GM18498 (cell line): ENCODE measurements around the gene MOB2.

Experiments used
- ATAC-seq: cut with Tn5 transposase; IDR thresholded peaks from one replicate; pipeline ENCODE4 v1.9.1; 2021; ENCODE audit warnings: mild to moderate bottlenecking, moderate library complexity; ENCODE audit not compliant: unreplicated experiment

Gene MOB2

DNA sequence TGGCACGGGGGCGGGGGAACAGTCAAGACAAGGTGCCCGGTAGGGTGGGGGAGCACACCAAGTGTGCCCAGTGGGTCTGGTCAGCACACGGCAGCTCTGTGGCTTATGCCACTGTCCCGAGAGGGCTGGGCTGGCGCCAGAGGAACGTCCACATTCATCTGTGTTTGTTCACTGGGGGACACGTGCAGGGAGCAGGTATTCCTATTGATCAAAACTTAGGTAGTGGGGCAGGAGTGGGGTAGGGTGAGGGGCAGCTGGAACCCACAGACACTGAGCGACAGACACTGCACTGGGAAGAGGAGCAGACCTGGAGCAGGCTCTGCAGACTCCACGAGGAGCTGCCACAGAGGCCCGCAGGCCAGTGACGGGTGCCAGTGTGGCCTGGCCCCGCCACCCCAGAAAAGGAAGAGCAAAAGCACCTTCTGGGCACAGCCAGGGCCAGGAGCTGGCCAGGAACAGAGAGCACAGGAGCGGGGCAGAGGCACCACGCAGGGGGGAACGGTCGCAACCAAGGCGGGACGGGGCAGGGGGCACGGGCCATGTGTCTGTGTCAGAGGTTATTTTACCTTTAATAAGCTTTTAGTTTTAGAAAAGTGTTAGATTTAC lies 2.1 kb upstream of the MOB2 start:
- ATAC-seq: no peak

DNA sequence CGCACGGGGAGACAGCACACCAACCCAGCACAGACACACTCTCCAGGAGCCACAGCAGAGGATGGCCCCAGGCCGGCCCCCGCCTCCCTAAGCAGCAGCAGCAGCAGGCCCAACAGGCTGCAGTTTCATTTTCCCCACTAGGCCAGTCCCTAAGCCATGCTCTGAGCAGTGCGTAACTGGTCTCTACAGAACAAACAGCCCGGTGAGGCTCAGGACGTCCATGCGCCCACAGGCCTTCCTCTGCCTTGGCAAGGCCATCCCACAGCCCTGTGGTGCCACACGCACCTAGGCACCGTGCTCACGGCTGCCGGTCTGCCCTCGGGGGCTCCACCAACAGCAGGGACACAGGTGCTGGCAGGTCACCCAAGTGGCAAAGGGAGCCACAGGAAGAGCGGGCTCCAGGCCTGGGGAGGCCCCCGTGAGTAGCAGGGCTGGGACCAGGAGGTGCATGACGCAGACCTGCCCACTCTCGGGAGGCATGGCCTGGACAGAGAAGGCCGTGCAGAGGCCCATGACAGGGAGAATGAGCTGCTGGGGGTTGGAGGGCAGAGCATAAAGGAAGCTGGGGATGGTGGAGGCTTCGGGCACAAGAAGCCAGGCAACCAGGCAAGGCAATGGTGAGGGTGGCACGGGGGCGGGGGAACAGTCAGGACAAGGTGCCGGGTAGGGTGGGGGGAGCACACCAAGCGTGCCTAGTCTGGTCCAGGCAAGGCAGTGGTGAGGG lies 1.4 kb upstream of the MOB2 start:
- no peak for ATAC-seq

DNA sequence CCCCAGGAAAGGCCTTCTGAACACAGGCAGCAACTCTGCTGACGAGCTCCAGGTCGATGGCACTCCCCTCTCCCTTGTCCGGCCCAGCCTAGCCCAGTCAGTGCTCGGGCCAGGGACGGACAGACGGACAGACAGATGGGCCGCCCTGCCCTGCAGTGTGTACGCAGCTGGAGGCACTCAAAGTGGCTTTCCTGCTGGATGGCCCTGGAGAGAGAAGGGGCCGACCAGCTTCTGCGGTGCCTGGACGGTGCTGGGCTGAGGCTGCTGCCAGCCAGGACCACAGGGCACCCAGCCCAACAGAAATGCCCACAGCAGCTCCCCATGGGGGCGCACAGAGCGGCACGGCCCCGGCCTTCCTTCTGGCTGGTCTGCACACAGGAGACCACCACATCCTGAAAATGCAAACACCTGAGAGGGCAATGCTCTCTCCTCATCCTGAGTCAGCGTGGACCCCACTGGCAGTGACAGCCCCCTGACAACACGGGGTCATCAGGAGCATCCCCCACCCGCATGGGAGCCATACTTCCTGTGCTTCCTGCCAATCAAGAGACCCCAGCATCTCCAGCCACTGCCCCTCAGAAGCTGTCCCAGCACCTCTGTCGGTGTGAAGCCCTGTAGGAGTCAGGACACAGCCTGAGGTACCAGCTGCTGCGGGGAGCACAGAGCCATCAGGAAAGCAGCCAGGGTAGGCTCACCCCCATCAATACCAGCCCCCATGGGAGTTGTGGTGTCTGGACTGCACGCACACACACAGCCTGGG lies 692 bp upstream of the MOB2 start:
- ATAC-seq: no peak

DNA sequence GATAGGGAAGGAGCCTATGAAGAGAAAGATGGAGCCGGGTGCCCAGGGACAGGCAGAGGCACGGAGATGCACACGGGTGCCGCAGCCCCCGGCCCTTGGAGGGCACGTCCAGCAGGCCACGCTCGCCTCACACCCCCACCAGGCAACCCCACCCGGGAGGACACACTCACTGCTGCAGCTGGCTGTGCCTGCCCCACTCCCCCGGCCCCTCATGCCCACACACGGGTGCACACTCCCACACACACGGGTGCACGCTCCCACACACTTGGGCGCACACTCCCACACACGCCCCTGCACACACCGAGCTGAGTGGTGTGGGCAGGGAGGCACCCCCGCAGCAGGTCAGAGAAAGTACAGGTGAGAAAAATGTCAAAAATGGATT lies 1.1 kb downstream of the MOB2 start:
- ATAC-seq: no peak

DNA sequence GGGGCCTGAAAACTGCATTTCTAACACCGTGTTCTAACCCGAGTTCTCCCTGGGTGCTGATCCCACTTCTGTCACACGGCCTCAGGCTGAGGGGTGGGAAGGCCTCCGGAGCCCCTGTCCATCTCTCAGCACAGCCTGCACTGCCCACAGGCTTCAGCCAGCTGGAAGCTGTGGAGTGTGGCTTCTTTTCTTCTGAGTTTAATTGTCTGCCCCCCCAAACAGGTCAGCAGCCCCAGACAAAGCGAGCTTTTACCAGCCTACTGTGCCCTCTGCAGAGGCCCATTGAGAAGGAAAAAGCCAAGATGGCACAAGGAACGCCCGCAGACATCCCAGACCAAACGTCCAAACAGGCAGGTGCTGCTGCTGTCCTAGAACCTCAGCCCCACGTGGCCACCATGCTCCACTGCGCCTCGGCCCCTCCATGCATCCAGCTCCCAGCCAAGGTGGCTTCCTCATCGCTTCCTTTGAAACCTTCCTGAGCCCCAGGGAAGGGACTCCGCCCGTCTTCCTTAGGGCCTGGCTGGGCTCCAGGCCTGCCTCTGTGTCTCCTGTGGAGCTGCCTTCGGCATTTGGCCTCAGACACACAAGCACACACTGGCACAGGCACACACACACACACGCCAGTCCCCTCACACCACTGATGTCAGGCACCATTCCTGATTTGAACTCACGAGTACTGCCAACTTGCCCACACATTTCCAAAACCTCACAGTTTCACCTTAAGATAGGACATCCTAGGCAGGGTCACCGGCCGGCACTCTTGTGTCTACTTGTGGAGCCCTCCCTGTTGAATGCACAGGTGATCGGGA lies 1.7 kb downstream of the MOB2 start:
- ATAC-seq: no peak

DNA sequence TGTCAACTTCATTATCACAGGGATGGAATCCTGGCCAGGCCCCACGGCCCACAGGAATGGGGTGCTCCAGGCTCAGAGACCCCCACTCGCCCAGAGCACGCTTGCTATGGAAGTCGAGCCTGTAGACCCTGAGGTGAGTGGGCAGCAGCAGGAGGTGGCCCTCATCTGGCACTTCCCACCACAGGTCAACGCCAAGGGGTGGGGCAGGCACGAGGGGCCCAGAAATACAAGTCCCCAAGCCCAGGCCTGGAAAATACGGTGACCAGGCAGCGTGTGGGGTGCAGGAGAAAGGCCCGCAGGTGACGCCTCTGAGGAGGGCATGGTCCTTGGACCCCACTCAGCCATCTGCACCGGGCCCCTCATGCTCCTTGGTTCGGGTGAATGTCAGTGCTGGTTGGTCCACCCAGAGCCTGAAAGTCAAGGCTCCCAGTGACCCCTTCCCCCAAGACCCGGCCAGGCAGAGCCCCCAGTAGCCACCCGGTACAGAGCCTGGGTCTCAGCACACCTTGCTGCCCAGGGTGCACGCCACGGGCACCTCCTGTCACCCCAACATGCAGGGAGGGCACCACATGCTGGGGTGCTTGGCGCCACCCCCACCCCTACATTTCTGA lies 2.4 kb downstream of the MOB2 start:
- ATAC-seq: no peak

DNA sequence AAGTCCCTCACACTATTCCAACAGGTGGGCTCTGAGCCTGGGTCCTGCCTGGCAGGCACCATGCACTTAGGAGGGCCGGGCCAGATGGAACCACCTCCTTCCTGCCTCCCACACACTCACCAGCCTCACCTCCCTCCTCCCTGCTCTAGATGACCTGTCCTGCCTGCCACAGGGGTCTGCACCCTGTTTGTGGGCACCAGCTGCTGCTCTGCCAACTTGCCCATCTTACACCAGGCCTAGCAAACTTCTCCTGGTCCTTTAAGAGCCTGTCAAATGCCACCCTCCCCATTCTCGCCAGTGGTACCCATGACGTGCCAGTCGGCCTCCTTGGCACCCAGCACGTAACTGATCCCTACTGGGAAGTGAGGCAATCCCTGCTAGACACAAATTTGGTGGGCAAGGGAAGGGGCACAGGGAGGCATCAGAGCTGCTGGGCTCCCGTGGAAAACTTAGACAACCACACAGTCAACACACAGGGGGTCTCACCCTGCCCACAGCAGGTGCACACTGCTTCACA lies 3.1 kb downstream of the MOB2 start:
- ATAC-seq: no peak

DNA sequence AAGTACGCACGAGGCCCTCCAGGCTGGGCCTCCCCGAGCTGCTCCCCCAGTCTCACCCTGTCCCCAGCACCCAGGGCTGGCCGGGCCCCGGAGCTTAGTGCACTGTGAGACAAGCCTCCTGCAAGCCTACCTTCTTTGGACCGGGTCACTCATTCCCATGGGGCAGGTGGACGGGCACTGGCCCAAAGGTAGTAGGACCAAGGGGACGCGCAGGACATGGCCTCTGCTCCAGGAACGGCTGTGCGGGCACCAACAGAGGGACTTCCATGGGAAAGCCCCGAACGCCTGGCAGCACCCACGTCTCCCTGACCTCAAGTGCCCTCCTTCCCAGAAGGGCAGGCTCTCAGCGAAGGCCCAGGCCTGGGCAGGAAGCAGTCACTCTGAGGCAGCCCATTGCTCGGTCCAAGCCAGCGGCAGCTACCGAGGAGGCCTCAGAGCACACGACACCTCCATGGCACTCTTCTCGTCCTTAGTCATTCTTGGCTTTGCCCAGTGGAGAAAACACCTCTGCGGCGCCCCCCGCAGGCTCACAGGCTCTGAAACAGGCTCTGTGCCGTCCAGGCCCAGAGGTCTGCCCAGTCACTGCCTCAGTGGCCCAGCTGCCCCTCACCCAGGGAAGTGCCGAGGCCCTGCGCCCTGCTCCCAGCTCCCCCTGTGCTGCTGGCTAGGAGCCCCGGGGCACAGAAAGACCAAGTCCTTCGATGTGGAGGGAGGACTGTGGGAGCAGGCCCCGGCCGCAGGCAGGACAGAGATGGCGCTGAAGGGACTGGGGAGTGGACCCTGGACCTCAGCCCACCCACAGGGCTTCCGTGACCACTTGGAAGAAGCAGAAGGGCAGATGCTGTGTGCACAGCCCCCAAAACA lies 3.8 kb downstream of the MOB2 start:
- no peak for ATAC-seq

DNA sequence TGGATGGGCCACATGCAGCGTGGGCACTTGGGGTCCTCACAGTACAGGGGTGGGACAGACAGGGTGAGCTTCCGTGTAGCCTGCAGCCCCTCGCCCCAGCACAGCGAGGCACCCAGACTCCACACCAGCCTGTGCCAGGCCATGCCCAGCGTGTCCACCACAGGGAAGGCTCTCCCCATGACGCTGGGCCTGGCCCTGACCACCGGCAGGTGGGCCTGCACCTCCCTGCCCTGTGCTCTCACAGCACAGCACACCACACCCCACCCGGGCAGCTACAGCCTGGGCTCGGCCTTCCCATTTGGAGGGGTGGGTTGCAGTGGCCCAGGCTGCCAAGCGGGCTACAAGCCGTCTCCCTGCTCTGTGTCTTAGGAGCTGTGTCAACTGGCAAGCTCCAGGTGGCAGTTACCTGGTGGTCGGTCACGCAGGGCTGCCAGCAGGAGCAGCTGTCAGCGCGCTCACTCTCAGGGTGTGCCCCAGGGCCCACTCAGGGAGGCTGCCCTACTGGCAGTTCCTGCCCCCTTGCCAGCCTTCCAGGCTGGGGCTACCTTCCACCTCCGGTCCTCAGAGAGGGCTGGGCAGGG lies 4.6 kb downstream of the MOB2 start:
- ATAC-seq: no peak

DNA sequence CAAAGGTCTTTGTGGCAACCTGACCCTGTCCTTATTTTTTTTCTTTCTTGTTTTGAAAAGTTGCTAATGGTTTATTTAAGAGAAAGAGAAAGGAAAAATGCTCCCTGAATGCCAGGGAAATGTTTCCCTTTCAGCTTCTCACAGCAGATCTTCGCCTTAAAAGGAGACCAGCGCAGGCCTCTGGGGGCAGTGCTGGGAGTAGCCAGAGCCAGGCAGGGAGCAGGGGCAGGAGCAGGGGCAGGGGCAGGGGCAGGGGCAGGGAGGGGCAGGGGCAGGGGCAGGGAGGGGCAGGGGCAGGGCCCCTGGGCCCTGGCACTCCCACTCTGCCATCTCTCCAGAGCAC lies 5.1 kb downstream of the MOB2 start:
- ATAC-seq: no peak

DNA sequence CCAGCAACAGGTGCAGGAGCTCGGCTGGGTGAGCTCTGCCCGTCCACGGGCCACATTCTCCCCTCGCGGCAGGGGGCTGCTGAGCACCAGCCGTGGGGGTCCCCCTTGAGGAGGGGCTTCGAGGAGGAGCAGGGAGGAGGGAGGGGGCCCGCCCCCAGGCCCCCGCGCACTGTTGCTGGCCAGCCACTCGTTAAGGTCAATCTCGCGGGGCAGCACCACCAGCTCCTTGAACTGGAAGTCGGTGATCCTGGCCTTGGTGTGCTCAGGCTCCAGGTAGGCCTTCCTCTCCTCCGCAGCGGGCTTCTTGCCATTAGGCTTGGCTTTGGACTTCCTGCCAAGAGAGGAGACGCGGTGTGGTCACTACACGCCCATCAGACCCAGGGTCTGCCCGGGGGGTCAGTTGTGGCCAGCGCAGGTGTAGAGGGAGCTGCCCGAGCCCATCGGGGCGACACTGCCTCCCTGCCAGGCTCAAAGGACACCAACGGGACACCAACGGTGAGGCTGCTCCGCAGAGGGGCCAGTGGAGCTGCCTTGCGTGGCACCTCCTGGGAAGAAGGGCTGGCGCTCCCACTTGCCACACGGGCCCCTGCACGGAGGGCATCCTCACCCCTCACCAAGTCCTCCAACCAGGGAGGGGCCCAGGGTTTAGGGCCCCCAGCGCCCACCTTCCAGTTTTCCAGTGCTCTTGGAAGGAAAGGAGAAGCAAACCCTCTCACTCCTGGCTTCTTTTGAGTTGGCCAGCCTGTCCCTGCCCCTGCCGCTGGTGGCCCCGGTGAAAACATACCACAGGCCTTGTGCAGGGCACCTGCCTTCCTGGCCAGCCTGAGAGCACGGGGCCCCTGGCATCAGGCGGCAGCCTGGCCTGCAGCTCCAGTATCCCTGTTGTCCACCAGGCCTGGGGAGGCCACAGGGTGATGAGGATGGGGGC lies 5.8 kb downstream of the MOB2 start:
- ATAC-seq: no peak

DNA sequence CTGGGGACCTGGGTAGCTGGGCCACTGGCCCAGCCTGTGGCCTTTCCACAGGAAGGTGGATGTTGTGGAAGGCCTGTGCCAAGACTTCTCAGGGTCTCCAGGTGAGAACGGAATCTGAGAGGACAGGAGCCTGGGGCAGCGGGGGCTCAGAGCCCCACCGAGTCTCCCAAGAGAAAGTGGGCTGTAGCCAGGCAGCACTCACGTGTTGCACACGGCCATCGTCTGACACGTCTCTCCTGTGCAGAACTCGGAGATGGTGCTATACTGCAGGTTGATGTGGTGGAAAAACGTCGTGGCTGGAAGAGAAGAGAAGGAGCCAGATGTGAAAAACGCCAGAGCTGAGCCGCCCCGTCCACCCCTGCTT lies 6.4 kb downstream of the MOB2 start:
- ATAC-seq: no peak

DNA sequence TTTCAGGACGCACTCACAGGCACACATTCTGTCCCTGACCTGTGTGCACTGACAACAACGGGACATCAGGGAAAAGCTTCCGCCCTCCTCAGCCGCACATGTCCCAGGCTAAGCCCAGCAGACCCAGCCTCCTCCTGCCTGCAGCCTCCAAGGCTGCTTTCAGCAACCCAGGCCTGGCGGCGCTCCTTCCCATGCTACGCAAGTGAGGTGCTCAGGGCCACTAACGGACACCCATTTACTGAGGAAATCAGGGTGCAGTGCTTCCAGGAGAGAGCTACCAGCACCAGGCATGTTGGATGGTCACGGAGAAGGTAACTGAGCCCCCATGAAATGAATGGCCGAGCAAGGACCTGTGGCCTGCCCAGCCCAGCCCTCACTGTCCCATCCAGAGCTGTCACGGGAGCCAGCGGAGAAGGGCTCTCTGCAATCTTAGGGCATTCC lies 6.9 kb downstream of the MOB2 start:
- no peak for ATAC-seq

DNA sequence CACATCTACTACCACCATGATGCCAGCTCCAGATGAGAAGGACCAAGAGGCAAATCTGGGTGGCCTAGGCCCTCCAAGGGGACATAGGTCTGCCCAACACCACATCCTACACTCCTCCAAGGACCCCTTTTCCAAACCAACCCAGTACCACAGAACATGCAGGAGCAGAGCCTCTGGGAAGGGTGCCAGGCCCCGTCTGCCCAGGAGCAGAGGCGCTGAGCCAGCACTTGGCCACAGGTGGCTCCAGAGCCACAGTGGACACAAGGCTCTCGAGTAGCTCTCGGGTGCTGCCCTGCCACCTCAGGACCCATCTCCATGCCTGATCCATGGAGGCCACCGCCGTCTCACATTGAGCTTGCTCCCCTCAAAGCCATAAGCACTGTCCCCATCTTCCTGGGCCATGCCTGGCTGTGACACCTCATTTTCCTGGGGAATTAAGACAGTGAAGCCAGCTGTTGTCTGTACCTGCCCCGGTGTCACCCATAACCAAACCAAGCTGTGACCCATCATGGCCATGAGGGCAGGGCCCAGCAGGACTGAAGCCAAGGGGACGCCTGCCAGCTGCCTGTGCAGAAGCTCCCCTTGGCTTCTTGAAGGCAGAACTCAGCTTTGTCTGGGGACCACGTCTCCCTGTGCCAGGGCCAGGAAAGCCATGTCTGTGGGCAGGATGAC lies 7.4 kb downstream of the MOB2 start:
- ATAC-seq: no peak

DNA sequence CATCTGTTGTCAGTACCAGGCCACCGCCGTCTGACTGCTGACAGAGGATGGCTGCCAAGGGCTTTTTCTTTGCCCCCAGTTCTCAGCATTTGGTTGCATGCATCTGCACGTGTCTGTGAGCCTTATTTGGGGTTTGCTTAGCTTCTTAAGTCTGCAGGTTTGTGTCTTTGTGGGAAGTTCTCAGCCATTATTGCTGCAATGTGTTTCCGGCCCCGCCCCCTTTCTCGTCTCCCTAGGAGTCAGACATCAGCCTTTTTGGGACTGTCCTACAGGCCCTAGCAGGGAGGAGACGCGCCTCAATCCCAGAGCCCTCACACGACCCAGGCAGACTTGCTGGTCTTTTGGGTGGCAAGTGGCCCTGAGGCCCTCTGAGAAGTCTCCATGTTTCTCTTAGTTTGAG lies 8.0 kb downstream of the MOB2 start:
- ATAC-seq: no peak

DNA sequence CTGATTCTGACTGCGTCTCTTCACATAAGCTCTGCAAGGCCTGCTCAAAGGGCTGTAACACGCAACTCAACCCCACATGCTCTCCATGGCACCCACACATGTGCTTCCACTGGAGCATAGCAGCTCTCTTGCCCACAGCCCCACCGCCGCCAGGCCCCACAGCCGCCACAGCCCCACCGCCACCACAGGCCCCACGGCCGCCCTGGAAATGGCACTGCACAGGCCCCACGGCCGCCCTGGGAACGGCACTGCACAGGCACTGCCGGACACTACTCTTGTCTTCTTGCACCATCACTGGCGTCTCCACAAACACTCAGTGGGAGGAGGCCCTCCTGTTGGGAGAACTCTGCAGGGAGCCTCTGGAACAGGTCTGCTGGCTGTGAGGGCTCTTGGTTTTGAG lies 8.6 kb downstream of the MOB2 start:
- ATAC-seq: no peak

DNA sequence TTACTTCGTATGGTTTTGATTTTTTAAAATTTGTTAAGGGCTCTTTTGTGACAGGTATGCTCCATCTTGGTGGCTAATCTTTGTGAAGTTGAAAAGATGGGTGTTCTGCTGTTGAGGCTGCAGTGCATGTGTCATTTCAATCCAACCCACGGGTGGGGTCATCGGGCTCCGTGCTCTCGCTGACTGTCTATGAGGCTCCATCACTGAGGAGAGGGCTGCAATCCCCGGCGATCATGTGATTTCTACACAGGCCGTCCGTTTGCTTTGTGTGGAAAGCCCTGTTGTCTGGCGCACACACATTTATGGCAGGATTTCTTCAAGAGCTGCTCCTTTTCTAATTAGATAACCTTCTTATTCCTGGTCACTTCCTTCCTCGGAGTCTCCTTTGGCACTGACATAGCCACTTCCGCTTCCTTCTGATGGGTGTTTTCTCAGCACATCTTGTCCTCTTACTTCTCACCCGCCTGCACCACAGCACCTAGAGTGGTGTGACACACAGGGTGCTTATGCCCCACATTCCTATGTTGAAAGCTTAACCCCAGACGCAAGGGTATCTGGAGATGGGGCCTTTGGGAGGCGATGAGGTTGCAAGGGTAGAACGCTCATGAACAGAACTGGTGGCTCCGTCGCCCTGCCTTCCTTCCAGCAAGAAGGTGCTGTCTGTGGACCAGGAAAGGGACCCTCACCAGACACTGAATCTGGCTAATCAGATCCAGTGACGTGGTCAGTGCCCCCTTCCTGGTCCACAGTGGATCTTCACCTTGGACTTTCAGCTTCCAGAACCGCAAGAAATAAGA lies 9.4 kb downstream of the MOB2 start:
- no peak for ATAC-seq
